NCI-H1092 treated with DMSO at 0.1 percent for 48 hours (cell line): Measurements from ENCODE around the gene FPR2.
"Not testable (repeated sequence)": the region's sequence is repeated elsewhere in the genome, so short reads cannot be mapped to it uniquely, and the experiment has no call there.

Experiments
- DNase-seq: peaks from one replicate; lab custom pipeline; 2025; lab: John Stamatoyannopoulos, UW

The FPR2 gene

DNA sequence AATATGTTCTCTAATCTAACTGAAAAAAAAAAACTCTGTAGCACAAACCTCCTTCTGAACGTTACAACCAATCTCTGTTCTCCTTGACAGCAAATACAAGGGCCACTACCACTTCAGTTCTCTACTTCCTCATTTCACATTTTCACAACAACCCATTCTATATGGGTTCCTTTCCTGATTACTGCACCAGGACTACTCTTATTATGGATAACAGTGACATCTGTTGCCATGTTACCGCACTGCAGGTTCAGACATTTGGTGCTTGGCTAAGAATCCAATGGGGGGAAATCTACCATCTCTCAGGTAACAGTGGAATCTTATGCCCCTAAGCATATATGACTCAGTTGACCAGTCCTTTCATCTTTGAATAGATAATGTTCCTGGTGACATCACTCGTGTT is 22.4 kb downstream of the FPR2 start:
- no peak for DNase-seq

DNA sequence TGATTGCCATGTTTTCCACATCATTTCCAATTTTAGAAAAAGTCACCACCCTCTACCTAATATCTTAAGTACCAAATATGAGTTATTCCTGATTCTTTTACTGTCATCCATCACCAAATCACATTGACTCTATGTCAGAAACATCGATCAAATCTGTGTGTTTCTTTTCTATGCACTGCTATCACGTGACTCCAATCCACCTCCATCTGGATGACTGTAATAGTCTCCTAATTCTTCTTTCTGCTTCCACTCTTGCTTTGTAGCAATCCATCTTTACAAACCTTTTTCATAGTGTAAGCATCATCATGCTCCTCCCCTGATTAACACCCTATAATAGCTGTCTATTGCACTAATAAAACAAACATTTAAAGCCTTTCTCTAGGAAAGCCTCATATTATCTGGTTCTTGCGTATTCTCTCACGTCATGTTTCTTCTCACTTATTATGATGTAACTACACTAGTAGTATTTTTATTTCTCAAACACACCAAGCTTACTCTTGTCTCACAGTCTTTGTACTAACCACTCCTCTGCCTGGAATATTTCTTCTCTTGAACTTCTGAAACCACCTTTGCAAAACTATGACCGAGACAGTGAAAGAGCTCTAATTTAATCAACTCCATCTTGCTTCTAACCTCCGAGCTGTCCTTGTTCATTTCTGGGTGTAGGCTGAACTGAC is 23.3 kb downstream of the FPR2 start:
- no peak for DNase-seq

DNA sequence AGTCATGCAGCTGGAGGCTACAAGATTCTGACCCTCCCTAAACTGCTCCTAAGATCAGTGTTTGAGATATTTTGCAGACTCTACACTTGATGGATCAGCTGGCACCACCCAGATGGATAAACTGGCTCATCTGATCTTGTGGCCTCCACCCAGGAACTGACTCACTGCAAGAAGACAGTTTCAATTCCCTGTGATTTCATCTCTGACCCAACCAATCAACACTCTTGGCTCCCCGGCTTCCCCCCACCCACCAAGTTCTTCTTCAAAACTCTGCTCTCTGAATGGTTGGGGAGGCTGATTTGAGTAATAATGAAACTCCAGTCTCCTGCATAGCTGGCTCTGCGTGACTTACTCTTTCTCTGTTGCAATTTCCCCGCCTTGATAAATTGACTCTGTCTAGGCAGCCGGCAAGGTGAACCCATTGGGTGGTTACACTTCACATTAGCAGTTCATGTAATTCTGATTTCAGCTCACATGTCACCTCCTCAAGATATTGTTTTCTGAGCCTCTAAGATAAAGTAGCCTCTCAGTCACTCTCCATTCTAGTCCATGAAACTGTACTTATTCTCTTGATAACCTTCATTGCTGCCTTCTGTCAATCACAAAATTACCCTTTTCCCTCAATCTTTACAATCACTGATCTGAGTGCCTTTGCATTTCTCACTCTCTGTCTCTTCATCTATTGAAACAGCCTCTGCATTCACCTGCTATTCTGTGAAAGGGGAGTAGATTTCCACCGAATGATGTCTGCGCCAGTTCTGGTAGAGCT is 24.1 kb downstream of the FPR2 start:
- no peak for DNase-seq

DNA sequence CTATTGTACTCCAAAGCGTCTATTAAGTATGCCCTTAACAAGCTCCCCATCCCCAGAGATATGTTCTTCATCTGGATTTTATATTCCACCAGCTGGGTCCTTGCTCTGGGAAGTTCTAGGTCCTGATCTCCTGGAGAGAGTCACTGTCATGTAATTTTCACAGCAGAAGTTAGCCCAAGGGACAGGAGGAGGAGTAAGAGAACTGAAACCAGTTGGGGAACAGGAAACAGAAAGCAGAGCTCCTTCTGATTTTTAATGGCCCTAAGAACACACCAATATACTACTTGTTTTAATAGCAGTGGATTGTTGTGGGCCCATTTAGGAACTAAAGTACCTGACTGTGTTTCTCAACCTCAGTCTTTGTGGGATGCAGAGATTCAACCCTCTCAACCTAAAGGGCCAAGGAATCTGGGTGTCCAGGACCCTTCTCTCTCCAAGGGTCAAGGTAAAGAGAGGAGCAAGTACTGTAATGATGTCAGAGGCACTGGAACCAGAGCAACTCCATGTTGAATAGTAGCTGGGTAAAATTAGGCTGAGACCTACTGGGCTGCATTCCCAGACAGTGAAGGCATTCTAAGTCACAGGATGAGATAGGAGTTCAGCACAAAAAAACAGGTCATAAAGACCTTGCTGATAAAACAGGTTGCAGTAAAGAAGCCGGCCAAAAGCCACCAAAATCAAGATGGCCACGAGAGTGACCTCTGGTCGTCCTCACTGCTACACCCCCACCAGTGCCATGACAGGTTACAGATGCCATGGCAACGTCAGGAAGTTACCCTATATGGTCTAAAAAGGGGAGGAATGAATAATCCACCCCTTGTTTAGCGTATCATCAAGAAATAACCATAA is 25.9 kb downstream of the FPR2 start:
- DNase-seq, result no peak

DNA sequence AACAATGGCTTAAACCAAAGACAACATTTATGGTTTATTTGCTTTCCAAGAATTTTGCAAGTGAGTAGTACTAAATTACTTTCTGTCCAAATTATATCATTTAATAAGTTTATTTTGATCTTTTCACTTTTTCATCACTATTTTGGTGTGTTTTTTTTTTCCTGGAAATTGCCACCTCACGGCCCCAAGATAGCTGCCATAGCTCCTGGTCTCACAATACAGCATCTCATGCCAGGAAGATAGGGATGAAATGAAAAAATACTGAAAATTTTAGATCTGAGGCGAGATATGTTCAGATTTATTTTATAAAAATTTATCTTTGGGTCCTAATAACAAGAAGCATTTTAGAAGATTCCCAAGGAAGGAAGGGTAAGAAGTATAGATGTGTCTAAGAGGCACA is 27.0 kb downstream of the FPR2 start:
- no peak for DNase-seq

DNA sequence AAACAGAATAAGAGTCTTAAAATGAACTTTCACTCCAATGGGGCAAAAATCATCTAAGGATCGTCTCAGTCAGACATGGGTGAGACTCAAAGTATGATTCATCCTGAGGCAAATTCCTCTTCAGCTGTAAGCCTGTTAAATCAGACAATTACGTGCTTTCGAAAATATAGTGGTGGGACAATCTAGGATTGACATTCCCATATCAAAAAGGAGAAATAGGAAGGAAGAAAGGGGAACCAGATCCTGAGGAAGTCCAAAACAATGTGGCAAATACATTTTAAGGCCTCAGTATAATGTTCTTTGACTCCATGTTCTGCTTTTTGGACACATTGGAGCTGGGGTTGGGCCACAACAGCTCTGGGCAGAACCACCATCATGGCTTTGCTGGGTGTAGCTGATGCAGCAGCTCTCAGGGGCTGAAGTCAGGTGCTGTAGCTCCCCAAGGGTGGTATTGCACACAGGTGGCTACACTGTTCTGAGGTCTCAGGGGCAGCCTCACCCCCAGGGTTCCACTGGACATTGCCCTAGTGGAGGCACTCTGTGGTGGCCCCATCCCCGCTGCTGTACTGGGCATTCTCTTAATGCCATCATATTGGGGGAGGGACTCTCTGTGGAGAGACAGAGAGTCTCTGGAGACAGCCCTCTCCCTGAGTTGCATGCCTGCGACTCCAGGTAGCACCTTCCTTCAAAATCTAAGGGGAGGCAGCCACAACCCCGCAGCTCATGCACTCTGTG is 28.2 kb downstream of the FPR2 start:
- no peak for DNase-seq

DNA sequence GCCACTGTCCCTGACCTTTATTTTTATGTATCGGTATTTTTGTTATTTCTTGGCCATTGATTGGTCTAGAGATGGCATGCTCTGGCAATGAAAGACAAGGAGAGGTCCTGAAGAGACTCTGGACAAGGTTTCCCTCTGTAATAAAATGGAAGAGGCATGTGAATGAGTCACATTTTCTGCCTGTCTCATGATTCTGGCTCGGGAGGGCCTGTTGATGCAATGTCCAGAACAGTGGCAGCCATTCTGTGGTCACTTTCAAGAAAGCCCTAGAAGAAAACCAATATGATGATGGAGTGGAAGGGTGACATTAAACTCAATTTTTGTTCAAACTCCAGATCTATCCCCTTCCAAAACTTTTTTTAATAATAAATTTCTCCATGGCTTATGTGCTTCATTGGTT is 32.0 kb downstream of the FPR2 start:
- DNase-seq, result no peak

DNA sequence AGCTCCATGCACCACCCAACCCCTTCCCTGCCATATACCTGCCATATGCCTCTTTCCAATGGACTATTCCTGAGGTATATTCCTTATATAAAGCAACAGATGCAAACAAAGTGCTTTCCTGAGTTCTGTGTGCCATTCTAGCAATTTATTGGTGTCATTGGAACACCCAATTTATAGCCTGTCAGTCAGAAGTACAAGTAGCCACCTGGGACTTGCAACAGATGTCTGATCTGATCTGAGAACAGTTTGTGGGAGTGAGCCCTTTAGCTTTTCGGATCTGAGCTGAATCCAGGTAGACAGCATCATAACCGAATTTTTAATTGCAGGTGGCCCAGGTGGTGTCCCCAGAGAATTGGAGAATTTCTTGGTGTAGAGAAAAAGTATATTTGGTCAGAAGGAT is 33.0 kb downstream of the FPR2 start:
- no peak for DNase-seq

DNA sequence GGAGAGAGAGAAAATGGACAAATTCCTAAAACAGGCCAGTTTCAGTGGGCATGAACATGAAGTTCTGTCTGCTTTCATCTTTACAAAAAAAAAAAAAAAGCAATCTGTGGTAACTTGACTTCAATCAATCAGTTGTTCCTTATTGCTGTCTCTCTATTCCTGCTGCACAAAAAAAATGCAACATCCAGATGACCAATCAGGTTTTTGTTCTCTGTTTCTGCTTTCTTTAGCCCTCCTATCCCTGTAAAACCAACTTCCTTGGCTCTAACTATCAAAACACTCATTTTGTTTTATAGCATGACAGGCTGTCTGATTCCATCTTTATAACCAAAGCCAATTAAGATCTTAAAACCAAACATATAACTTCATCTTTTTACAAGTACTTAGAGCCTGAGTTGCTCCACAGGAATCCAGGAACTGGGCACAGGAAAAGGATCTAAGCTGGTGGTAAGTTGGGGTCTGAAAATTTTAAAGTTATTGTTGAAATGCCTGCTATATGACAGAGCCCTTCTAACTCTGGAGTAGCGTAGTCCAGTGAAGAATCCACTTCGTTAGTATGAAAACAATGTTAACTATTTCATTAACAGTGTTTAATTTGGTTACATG is 34.0 kb downstream of the FPR2 start, which contains the start of gene FPR3:
FPR3 (plus strand) TSS at position 273 of the 606 bp plus-strand sequence. CDS start 28,592 bp downstream, outside the sequence.
- DNase-seq, result no peak

DNA sequence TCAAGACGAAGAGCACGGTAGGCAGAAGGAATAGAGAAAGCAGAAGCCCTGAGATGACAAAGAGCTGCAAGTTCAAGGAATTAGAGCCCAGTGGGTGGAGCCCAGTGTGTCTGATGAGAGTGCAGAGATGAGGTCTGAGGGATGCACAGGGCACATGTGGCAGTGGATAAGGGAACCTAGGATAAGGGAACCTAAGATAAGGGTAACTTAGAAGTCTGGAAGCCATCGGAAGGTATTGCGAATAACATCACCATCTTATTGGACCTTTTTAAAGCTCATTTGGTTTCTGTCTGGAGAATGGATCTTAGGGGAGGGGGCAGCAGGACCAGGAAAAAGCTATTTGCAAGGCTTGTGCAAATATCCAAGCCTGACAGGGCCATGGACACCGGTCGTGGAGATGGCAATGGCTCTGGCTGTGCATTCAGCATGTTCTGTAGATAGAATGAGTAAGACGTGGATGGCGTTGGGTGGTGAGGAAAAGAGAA is 35.3 kb downstream of the FPR2 start:
- DNase-seq, result no peak

DNA sequence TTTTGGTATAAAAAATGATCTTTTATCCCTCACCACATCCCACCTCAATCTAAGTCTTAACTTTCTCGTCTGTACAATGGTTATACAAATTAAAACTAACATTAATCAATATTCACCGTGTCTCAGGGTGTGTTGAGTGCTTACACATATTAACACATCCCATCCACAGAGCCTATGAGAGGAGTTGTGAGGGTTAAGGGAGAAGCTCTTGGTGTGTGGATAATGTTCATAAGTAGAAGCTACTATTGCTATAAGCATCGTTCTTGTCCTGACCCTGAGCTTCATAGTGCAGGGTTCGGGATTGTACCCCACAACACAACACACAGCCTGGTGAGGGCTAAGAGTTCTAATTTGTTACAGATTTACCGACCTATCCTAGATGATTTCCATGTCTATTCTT is 36.5 kb downstream of the FPR2 start:
- DNase-seq, result no peak

DNA sequence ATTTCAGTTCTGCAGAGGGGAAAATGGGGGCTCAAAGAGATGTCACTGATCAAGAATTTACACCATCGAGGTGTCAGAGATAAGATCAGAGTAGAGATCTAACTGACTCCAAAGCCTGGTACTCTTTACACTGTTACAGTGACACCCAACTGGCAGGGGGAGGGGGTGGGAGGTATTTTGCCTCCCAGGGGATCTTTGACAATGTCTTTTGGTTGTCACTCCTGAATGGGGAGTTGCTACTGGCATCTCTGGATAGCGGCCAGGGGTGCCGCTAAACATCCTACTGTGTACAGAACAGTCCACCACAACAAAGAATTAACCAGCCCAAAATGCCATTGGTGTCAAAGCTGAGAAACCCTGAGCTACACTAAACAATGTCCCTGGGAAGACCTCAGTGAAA is 37.1 kb downstream of the FPR2 start:
- DNase-seq, result no peak

DNA sequence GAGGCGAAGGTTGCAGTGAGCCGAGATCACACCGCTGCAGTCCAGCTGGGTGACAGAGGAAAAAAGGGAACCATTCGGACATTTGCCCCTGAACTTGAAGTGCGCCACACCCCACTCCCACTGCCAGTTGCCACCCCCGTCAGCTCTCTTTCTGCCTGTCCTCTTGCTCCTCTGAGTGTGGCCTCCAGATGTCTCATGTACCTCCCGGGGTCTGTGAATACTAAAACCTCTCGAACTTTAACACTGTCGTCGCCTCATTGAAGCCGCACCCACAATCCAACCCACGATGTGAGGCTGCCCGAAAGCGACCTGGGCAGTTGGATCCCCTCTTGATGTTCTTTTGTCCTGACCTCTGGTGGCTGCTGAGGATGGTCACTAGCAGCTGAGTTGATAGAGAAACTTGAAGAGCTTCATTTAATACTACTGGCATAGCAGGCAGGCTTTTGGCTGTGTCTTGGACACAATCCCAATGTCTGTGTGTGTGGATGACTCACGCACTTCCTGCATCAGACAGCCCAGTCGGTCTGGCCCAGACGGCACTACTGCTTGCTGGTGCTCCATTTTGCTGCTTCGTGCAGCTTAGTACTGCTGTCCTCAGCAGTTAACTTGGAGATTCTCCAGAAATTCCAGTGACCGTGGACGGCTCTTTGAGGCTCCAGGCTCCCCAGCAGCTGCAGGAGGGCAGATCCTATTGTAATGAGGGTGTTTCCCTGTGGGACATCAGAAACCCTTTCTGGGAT is 38.2 kb downstream of the FPR2 start:
- no peak for DNase-seq

DNA sequence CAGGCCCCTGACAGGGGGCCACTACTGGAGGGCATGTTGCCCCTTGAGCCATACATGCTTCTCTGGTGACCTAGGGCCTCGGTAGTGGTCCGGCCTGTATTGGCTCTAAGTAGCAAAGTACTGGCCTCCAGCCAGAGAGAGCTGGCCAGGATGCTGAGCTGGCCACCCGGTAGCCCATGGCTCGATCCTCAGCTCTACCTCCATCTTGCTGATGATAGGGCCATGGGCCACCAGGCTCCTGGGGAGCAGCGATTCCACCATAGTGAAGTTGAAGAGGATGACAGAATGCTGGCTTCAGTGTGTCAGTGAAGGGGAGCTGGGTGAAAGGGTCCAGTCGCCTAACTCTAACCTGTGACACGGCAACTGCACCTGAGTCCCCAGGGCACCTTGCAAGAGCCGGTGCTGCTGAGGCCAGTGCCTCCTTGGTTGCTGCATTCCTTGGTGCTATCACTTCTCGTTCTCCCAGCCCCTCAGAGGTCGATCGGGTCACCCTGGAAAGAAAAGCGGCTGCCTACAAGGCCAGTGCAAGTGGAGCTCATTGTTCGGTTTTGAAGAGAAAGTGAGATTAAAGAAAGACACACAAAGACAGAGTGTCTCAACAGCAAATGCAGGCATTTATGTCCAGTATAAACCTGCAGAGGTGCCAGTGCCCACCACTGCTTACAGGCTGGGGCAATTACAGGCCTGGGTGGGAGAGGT is 38.9 kb downstream of the FPR2 start:
- no peak for DNase-seq

DNA sequence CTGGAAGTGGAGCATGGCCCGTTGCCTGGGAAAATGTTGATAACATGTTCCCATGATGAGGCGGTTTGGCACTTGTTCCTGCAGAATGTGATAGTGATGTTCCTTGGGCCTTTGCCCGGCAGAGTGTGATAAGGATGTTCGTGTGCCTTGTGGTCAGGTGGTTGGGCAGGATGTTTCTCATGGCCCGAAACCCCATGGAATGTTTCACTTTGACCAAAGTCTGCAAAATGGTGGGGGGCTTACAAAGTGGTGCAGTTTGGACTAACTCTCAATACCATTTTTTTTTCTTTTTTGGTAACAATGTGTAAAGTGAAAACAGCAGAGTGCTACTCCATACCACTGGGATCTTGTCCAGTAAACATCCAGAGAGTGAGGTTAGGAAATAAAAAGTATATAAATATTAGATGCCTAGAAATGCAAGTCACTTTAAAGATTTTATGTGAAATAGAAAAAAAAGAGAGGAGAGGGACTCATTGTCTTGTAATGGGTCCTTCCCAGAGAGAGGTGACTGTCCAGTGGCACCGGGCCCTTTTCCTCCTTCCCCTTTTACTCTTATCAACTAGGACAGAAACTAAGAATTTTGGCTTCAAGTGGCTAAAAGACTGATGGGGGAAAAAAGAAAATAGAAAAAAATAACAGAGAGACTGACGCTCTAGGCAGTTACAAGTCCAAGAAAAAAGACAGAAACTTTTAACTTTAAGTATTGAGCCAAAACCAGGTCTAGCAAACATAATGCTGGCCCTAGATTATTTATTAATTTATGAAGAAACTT is 39.7 kb downstream of the FPR2 start:
- no peak for DNase-seq

DNA sequence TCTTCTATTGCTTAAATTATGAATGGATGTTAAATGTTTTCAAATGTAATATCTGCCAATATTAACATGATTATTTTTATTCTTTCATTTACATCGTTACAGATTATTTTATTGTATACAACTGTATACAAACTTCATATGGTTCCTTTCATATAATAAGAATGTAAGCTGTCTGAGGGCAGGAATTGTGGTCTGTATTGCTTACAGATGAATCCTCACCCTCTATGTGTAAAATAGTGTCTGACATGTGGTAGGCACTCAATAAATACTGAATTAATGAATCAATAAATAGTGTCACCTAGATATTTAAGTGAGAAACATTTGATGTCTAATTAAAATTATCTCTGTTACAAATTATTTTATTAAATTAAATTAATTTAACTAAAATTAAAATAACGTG is 41.8 kb downstream of the FPR2 start:
- no peak for DNase-seq

DNA sequence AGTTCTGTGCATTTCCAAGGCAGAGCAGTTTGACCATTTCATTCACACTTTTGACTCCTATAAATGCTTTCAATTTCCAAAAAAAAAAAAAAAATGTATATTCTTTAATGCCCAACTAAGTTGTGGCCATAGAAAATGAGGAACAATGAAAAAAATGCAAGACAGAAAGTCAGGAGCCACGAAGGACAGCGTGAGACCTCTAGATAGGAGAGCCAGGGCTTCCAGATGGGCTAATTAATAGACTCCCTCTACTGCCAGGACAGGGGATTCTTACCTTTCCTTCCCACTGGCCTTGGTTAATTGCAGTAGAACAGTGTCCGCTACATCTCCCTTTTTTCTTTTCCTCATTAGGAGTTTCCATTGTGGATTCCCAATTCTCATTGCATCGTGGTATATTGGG is 42.5 kb downstream of the FPR2 start:
- DNase-seq, result no peak

DNA sequence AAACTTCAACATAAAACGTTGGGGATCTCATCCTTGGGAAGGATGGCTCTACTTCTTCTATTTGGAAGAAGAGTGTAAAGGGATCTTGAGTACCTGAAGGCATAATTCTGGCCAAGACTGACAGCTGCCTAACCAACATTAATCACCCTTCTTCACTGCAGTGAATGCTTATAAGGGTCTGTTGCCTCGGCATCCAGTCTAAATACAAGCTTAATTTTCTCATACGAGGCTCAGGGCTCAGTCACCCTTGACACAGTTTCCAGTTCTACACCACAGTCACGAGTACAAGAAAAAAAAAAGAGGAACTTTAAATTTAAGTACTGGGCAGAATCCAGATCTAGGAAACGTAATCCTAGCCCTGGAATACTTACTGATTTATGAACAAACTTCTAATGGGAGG is 43.0 kb downstream of the FPR2 start:
- no peak for DNase-seq

DNA sequence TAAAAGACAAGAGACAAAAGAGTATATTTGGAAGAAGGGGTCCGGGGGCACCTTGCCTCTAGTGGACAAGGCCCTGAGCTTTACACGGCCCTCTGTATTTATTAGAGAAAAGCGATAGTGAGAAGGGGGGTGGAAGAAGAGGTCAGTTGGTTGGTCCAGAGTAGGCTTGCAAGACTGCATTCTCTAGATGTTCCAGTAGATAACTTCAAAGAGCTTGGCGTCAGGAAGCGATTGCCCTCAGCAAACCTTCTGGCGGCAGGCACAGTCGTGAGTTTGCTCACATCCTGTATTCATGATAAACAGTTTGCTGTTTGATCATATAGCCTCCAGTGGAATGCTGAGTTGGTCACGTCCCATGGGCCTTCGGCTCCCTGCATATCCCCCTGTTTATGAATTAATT is 43.8 kb downstream of the FPR2 start:
- DNase-seq, result not testable (repeated sequence)
